Gastroesophageal sphincter (tissue), 3 donors: ENCODE data around the gene ABCA4.

Source experiments
- POLR2AphosphoS5 ChIP-seq: sonication (generic); formaldehyde crosslinking; IDR thresholded peaks from one replicate; pipeline ENCODE4 v1.6.1; 2017; ENCODE audit warnings: antibody characterized with exemption
- TF ChIP-seq, protein P1 (sequence below), 4 experiments: fragments of 200-600 bp in 2 of 4; fragments of 450-650 bp in 2 of 4; sonication (generic) in 1 of 4; IDR thresholded peaks; one replicate each; pipeline ENCODE4 v1.5.1; 2017 to 2019; ENCODE audit warnings: antibody characterized with exemption in 4 of 4, mild to moderate bottlenecking in 2 of 4, moderate library complexity in 2 of 4

DNA sequence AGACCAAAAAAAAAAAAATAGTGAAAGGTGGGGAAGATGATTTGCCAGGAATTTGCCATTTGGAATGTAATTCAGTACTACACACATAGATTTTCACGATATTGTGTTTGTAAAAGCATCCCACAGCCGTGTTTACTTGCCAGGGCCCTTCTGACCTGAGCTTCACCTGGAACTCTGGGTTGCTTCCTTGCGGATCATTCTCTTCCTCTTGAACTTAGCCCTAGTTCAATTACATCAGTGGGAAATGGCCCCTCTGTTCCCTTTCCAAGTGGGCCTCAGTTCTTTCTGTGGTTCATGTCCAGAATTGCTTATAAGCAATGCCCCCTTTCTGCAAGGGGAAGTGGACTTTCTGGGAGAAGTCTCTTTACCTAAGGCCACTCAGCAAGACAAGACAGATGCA is 41.0 kb downstream of the ABCA4 start:
- TF ChIP-seq, protein P1, sequence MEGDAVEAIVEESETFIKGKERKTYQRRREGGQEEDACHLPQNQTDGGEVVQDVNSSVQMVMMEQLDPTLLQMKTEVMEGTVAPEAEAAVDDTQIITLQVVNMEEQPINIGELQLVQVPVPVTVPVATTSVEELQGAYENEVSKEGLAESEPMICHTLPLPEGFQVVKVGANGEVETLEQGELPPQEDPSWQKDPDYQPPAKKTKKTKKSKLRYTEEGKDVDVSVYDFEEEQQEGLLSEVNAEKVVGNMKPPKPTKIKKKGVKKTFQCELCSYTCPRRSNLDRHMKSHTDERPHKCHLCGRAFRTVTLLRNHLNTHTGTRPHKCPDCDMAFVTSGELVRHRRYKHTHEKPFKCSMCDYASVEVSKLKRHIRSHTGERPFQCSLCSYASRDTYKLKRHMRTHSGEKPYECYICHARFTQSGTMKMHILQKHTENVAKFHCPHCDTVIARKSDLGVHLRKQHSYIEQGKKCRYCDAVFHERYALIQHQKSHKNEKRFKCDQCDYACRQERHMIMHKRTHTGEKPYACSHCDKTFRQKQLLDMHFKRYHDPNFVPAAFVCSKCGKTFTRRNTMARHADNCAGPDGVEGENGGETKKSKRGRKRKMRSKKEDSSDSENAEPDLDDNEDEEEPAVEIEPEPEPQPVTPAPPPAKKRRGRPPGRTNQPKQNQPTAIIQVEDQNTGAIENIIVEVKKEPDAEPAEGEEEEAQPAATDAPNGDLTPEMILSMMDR (IDR thresholded peaks at IDR 0.05): no peak
- no peak for TF ChIP-seq POLR2AphosphoS5
